ENCODE measurements around the gene OGG1.
A peak's percentile ranks its signal among the peaks of the same experiment; 100 is the strongest.

Gene OGG1

GRCh38 chr3:9761919-9762318 lies 12.2 kb downstream of the OGG1 start:
- TF ChIP-seq, protein P1, sequence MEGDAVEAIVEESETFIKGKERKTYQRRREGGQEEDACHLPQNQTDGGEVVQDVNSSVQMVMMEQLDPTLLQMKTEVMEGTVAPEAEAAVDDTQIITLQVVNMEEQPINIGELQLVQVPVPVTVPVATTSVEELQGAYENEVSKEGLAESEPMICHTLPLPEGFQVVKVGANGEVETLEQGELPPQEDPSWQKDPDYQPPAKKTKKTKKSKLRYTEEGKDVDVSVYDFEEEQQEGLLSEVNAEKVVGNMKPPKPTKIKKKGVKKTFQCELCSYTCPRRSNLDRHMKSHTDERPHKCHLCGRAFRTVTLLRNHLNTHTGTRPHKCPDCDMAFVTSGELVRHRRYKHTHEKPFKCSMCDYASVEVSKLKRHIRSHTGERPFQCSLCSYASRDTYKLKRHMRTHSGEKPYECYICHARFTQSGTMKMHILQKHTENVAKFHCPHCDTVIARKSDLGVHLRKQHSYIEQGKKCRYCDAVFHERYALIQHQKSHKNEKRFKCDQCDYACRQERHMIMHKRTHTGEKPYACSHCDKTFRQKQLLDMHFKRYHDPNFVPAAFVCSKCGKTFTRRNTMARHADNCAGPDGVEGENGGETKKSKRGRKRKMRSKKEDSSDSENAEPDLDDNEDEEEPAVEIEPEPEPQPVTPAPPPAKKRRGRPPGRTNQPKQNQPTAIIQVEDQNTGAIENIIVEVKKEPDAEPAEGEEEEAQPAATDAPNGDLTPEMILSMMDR (IDR thresholded peaks at IDR 0.05; ENCODE audit: low read depth, low read length): no peak
- no peak for TF ChIP-seq POLR2A (IDR thresholded peaks at IDR 0.05; ENCODE audit: extremely low read depth, insufficient read length)
- no peak overlapping the region for H3K4me3 ChIP-seq (ENCODE audit: low read depth, low read length)
- no peak for DNase-seq (ENCODE audit: low read depth)

DNA sequence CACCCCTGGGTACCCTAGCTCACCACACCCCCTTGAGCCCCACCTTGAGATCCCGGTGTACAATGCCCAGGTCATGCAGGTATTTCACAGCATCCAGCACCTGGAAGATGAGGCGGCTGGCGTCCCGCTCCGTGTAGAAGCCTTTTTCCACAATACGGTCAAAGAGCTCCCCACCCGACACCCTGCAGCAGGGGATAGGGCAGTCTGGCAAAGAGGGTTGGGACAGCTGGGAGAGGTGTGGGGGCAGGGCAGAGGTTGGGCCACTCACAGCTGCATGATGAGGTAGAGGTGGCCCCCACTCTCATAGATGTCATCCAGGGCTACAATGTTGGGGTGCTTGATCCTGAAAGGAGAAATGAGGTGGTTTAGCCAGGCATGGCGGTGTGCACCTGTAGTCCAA lies 13.1 kb downstream of the OGG1 start:
- H3K4me3 ChIP-seq (ENCODE audit: low read depth, low read length): no peak overlapping the region
- no peak for DNase-seq (ENCODE audit: low read depth)
- no peak for TF ChIP-seq MAX (IDR thresholded peaks at IDR 0.05; ENCODE audit: low read depth, low read length)
- TF ChIP-seq, protein P1 (IDR thresholded peaks at IDR 0.05; ENCODE audit: low read depth, low read length): no peak
- no peak for TF ChIP-seq MYC (IDR thresholded peaks at IDR 0.05; ENCODE audit: low read depth, low read length)
- no peak for TF ChIP-seq POLR2A (IDR thresholded peaks at IDR 0.05; ENCODE audit: extremely low read depth, insufficient read length)

DNA sequence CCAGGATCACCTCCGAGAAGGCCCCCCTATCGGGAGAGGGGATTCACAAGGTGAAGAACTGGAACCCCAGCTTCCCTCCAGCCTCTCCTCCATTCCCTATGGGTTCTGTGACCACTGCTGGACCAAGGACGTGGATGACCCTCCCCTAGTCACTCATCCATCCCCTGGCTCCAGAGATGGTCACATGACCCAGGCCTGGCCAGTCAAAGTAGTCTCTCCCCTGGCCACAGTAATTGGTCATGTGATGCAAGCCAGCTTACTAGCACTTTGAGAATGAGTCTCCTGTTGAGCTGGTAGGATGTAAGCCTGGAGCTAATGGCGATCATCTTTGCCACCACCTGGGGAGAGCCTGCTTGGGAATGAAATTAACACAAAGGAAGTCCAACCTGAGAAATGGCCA lies 16.1 kb downstream of the OGG1 start:
- TF ChIP-seq, protein P1 (IDR thresholded peaks at IDR 0.05; ENCODE audit: low read depth, low read length): no peak
- TF ChIP-seq POLR2A (IDR thresholded peaks at IDR 0.05; ENCODE audit: extremely low read depth, insufficient read length) (no peak), MAX (IDR thresholded peaks at IDR 0.05; ENCODE audit: low read depth, low read length) (no peak), MYC (IDR thresholded peaks at IDR 0.05; ENCODE audit: low read depth, low read length) (no peak)
- H3K4me3 ChIP-seq (ENCODE audit: low read depth, low read length): no peak overlapping the region
- DNase-seq (ENCODE audit: low read depth): no peak

GRCh38 chr3:9767418-9767817 lies 17.7 kb downstream of the OGG1 start:
- TF ChIP-seq MAX (IDR thresholded peaks at IDR 0.05; ENCODE audit: low read depth, low read length) (no peak), POLR2A (IDR thresholded peaks at IDR 0.05; ENCODE audit: extremely low read depth, insufficient read length) (no peak), MYC (IDR thresholded peaks at IDR 0.05; ENCODE audit: low read depth, low read length) (no peak)
- TF ChIP-seq, protein P1 (IDR thresholded peaks at IDR 0.05; ENCODE audit: low read depth, low read length): no peak
- no peak overlapping the region for H3K4me3 ChIP-seq (ENCODE audit: low read depth, low read length)

DNA sequence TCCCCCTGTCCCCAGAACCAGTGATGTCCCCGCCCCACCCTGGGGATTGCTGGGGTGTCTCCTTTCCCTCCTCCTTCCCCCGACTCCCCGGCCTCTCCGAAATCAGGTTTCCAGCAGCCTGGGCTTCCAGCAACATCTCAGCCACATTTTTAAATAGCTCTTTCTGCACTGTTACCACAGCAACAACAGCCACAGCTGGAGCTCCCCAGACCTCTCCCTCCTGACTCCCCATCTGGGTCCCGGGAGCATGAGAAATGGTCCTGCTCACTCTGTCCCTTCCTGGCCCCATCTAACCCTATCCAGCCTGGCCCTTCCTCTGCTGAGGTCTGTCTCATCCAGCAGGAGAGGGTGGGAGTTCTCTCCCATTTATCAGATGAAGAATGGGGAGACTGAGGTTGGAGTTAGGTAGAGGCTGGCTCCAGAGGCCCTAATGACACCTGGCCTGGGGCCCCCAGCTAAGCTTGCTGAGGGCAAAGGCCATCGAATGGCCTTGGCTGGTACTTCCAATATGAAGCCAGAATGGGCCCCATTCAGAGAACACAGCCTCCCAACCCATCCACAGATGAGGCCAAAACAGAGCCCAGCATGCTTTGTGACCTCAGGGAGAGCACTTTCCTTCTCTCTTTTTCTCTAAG lies 18.5 kb downstream of the OGG1 start:
- H3K4me3 ChIP-seq (ENCODE audit: low read depth, low read length): peak overlapping the region; percentile 64
- TF ChIP-seq MYC (IDR thresholded peaks at IDR 0.05; ENCODE audit: low read depth, low read length) (no peak), POLR2A (IDR thresholded peaks at IDR 0.05; ENCODE audit: extremely low read depth, insufficient read length) (no peak), MAX (IDR thresholded peaks at IDR 0.05; ENCODE audit: low read depth, low read length) (no peak)
- TF ChIP-seq, protein P1 (IDR thresholded peaks at IDR 0.05; ENCODE audit: low read depth, low read length): no peak
- DNase-seq (ENCODE audit: low read depth): no peak

More at GRCh38 chr3:9767418-9767817, 17.7 kb downstream of the OGG1 start:
- DNase-seq (ENCODE audit: low read depth): no peak

GRCh38 chr3:9769012-9769411 lies 19.3 kb downstream of the OGG1 start:
- TF ChIP-seq POLR2A (IDR thresholded peaks at IDR 0.05; ENCODE audit: extremely low read depth, insufficient read length) (no peak), MYC (IDR thresholded peaks at IDR 0.05; ENCODE audit: low read depth, low read length) (no peak), MAX (IDR thresholded peaks at IDR 0.05; ENCODE audit: low read depth, low read length) (no peak)
- TF ChIP-seq, protein P1 (IDR thresholded peaks at IDR 0.05; ENCODE audit: low read depth, low read length): no peak
- DNase-seq (ENCODE audit: low read depth): no peak
- peak overlapping the region; percentile 64 for H3K4me3 ChIP-seq (ENCODE audit: low read depth, low read length)

Data from NB4 (cell line).